H9 (cell line): ENCODE results near the gene SYT11. TPM values are rescaled to one million over a fixed set of nuclear protein-coding genes. Genes with fewer than 3 reads are reported as not detected.

Source experiments
- DNase-seq: peaks from one replicate; pipeline ENCODE4 v3.0.0-alpha.2; 2017
- H2AFZ ChIP-seq: one replicate; pipeline ENCODE4 v1.6.1; 2013; ENCODE audit warnings: mild to moderate bottlenecking, low read length, control low read depth, moderate library complexity
- H2AK5ac ChIP-seq: 2 replicates; pipeline ENCODE4 v1.6.1; 2013; ENCODE audit warnings: low read length, control low read depth, mixed read lengths; ENCODE audit not compliant: insufficient read length
- H2BK120ac ChIP-seq: one replicate; pipeline ENCODE4 v1.6.1; 2013; ENCODE audit warnings: low read depth, mild to moderate bottlenecking, low read length, control low read depth, inconsistent platforms; ENCODE audit not compliant: poor library complexity, severe bottlenecking
- H2BK12ac ChIP-seq: 2 replicates; pipeline ENCODE4 v1.6.1; 2013; ENCODE audit warnings: low read length, control low read depth, mixed read lengths, low read depth; ENCODE audit not compliant: insufficient read length
- H2BK15ac ChIP-seq: 2 replicates; pipeline ENCODE4 v1.6.1; 2013; ENCODE audit warnings: low read depth, low read length, control low read depth
- H2BK20ac ChIP-seq: one replicate; pipeline ENCODE4 v1.6.1; 2013; ENCODE audit warnings: low read depth, mild to moderate bottlenecking, low read length, control low read depth, inconsistent platforms; ENCODE audit not compliant: poor library complexity, severe bottlenecking
- H2BK5ac ChIP-seq: 2 replicates; pipeline ENCODE4 v1.6.1; 2013; ENCODE audit warnings: low read length, control low read depth, mixed read lengths; ENCODE audit not compliant: insufficient read length
- H3K14ac ChIP-seq: 2 replicates; pipeline ENCODE4 v1.6.1; 2013; ENCODE audit warnings: low read length, control low read depth; ENCODE audit not compliant: insufficient read depth
- H3K18ac ChIP-seq: 2 replicates; pipeline ENCODE4 v1.6.1; 2013; ENCODE audit warnings: low read depth, mild to moderate bottlenecking, mixed read lengths, low read length, control low read depth; ENCODE audit not compliant: insufficient read length
- H3K23ac ChIP-seq: 2 replicates; pipeline ENCODE4 v1.6.1; 2013; ENCODE audit warnings: low read length, control low read depth, mixed read lengths, low read depth; ENCODE audit not compliant: insufficient read length
- H3K23me2 ChIP-seq: 2 replicates; pipeline ENCODE4 v1.6.1; 2013; ENCODE audit warnings: low read depth, mild to moderate bottlenecking, mixed read lengths, low read length, control low read depth; ENCODE audit not compliant: insufficient read length, poor library complexity, severe bottlenecking
- H3K27ac ChIP-seq: 2 replicates; pipeline ENCODE4 v1.5.1; 2013; ENCODE audit warnings: low read length, control low read depth, mixed read lengths, low read depth; ENCODE audit not compliant: insufficient read length
- H3K27me3 ChIP-seq: 2 replicates; pipeline ENCODE4 v1.6.1; 2013; ENCODE audit warnings: low read length, control low read depth, inconsistent platforms; ENCODE audit not compliant: insufficient read depth
- H3K4ac ChIP-seq: 2 replicates; pipeline ENCODE4 v1.6.1; 2013; ENCODE audit warnings: low read depth, mild to moderate bottlenecking, control low read depth, inconsistent platforms, low read length, moderate library complexity
- H3K4me1 ChIP-seq: 2 replicates; pipeline ENCODE4 v1.6.1; 2013; ENCODE audit warnings: low read length, control low read depth, inconsistent platforms; ENCODE audit not compliant: insufficient read depth
- H3K4me2 ChIP-seq: 2 replicates; pipeline ENCODE4 v1.6.1; 2013; ENCODE audit warnings: low read length, control low read depth, mixed read lengths; ENCODE audit not compliant: insufficient read length, insufficient read depth
- H3K56ac ChIP-seq: 2 replicates; pipeline ENCODE4 v1.6.1; 2013; ENCODE audit warnings: low read depth, mild to moderate bottlenecking, mixed read lengths, low read length, control low read depth; ENCODE audit not compliant: insufficient read length
- H3K79me1 ChIP-seq: 2 replicates; pipeline ENCODE4 v1.6.1; 2013; ENCODE audit warnings: low read depth, mild to moderate bottlenecking, moderate library complexity, low read length, control low read depth, inconsistent platforms; ENCODE audit not compliant: insufficient read depth, poor library complexity, severe bottlenecking
- H3K79me2 ChIP-seq: 2 replicates; pipeline ENCODE4 v1.6.1; 2013; ENCODE audit warnings: low read length, control low read depth, inconsistent platforms; ENCODE audit not compliant: insufficient read depth
- H3K9ac ChIP-seq: 2 replicates; pipeline ENCODE4 v1.6.1; 2013; ENCODE audit warnings: low read length, control low read depth, mixed read lengths; ENCODE audit not compliant: insufficient read length; ENCODE audit errors: extremely low read depth
- H3K9me3 ChIP-seq: one replicate; pipeline ENCODE4 v1.6.1; 2013; ENCODE audit warnings: low read depth, low read length, inconsistent platforms; ENCODE audit not compliant: control insufficient read depth
- H3T11ph ChIP-seq: one replicate; pipeline ENCODE4 v1.6.1; 2013; ENCODE audit warnings: mild to moderate bottlenecking, low read length, control low read depth, inconsistent platforms
- H4K20me1 ChIP-seq: one replicate; pipeline ENCODE4 v1.6.1; 2013; ENCODE audit not compliant: control insufficient read depth, insufficient read length, insufficient read depth
- H4K5ac ChIP-seq: 2 replicates; pipeline ENCODE4 v1.6.1; 2013; ENCODE audit warnings: low read depth, mild to moderate bottlenecking, mixed read lengths, low read length, control low read depth; ENCODE audit not compliant: insufficient read length
- H4K8ac ChIP-seq: replicated peaks from 2 replicates; pipeline ENCODE4 v1.6.1; 2013; ENCODE audit warnings: low read length, control low read depth, mixed read lengths, low read depth; ENCODE audit not compliant: insufficient read length
- H4K91ac ChIP-seq: 2 replicates; pipeline ENCODE4 v1.6.1; 2013; ENCODE audit warnings: low read depth, mild to moderate bottlenecking, moderate library complexity, mixed read lengths, low read length, control low read depth; ENCODE audit not compliant: insufficient read length
- H3K27ac Mint-ChIP-seq, 3 experiments: 2 replicates in 2 of 3; 3 replicates in 1 of 3; pipeline ENCODE4 v1.8.0; 2020 to 2021; ENCODE audit warnings: mixed read lengths in 3 of 3, mild to moderate bottlenecking in 1 of 3, moderate library complexity in 1 of 3
- H3K27me3 Mint-ChIP-seq: 2 replicates; pipeline ENCODE4 v1.8.0; 2021; ENCODE audit warnings: low read depth, mild to moderate bottlenecking, moderate library complexity, mixed read lengths
- H3K36me3 Mint-ChIP-seq, 3 experiments: 2 replicates in 2 of 3; 3 replicates in 1 of 3; pipeline ENCODE4 v1.8.0; 2020 to 2021; ENCODE audit warnings: low read depth in 3 of 3, mixed read lengths in 3 of 3; ENCODE audit not compliant: insufficient read depth in 1 of 3
- H3K4me1 Mint-ChIP-seq, 2 experiments: 2 replicates each; pipeline ENCODE4 v1.8.0; 2020; ENCODE audit warnings: mixed read lengths in 2 of 2
- H3K4me3 Mint-ChIP-seq, 2 experiments: 2 replicates in 1 of 2; 3 replicates in 1 of 2; pipeline ENCODE4 v1.8.0; 2020 to 2021; ENCODE audit warnings: mild to moderate bottlenecking in 2 of 2, mixed read lengths in 2 of 2, moderate library complexity in 1 of 2
- H3K9me3 Mint-ChIP-seq, 2 experiments: 2 replicates in 1 of 2; 3 replicates in 1 of 2; pipeline ENCODE4 v1.8.0; 2020; ENCODE audit warnings: mild to moderate bottlenecking in 2 of 2, mixed read lengths in 2 of 2, moderate library complexity in 1 of 2
- CTCF ChIP-seq: fragments of 200-600 bp; sonication (generic); conservative IDR thresholded peaks from 3 replicates; pipeline ENCODE4 v1.8.0; 2021; ENCODE audit warnings: antibody characterized with exemption, mild to moderate bottlenecking
- WGBS: extraction: QIAGEN DNeasy Blood & Tissue Kit; methylation state at CpG from one replicate; pipeline ENCODE4 v1.1.7; 2013; ENCODE audit warnings: missing lambda C conversion rate, low lambda C conversion rate, mixed read lengths; ENCODE audit not compliant: insufficient read length; ENCODE audit errors: extremely low coverage; 5-methylcytosine and 5-hydroxymethylcytosine counted together
- total RNA-seq: library from RNA; stranded (reverse); gene quantifications from 2 replicates; pipeline ENCODE4 v1.2.1, GENCODE V29; 2021

The SYT11 gene
- total RNA-seq, 1 experiment from 2014 or later, result 0.28 TPM

- Histone ChIP-seq H4K91ac (no peak overlapping the region), H3K27me3 (no peaks in the 10 kb centered on the region), H4K8ac (no peak overlapping the region), H3K14ac (no peak overlapping the region), H3T11ph (no peak overlapping the region), H2BK20ac (no peak overlapping the region), H3K23me2 (no peaks in the 10 kb centered on the region), H2BK12ac (no peak overlapping the region), H2AFZ (no peak overlapping the region), H2BK120ac (no peak overlapping the region), H3K23ac (no peak overlapping the region), H3K4me1 (no peaks in the 10 kb centered on the region), H3K9me3 (no peaks in the 10 kb centered on the region), H3K4me2 (no peak overlapping the region), H2BK5ac (no peak overlapping the region), H3K79me2 (peaks cover 12% of the 10 kb centered on the region; the same call in 1 of the 2 replicates), H4K20me1 (no peaks in the 10 kb centered on the region), H3K18ac (no peak overlapping the region), H3K27ac (no peak overlapping the region), H2AK5ac (no peak overlapping the region), H3K56ac (no peak overlapping the region), H3K79me1 (peaks cover 7% of the 10 kb centered on the region), H3K4ac (no peak overlapping the region), H2BK15ac (no peak overlapping the region), H4K5ac (no peak overlapping the region), H3K9ac (no peak overlapping the region)
- no peak overlapping the region for H3K4me3 Mint-ChIP-seq
- no CpG with 5 or more reads among the region's 5 CpGs for WGBS
- H3K27ac Mint-ChIP-seq, result peak overlapping the region in 1 of 3 experiments; percentile 49; a peak in 3 of 7 replicates
- peaks cover 3 to 12% of the 10 kb centered on the region in 2 experiments; a peak in 3 of 4 replicates for H3K4me1 Mint-ChIP-seq
- DNase-seq, result no peak
- peaks cover 18 to 36% (median 33%) of the 10 kb centered on the region in 3 experiments; a peak in 6 of 7 replicates for H3K36me3 Mint-ChIP-seq
- no peaks in the 10 kb centered on the region for H3K27me3 Mint-ChIP-seq
- H3K9me3 Mint-ChIP-seq, result peaks cover 0 to 3% of the 10 kb centered on the region in 2 experiments; a peak in 1 of 5 replicates
- no peak for TF ChIP-seq CTCF
Observed at GRCh38 chr1:155840386-155840785, 19.0 kb upstream of the SYT11 start.
